ENCODE data around the gene MZB1. TPM values are rescaled to one million over a fixed set of nuclear protein-coding genes. Genes with fewer than 3 reads are reported as not detected.
"Not testable (repeated sequence)": the region's sequence is repeated elsewhere in the genome, so short reads cannot be mapped to it uniquely, and the experiment has no call there.

The MZB1 gene
- total RNA-seq, 4 donors from 2014 or later, result 0.49 to 11.0 (median 2.0) TPM

DNA sequence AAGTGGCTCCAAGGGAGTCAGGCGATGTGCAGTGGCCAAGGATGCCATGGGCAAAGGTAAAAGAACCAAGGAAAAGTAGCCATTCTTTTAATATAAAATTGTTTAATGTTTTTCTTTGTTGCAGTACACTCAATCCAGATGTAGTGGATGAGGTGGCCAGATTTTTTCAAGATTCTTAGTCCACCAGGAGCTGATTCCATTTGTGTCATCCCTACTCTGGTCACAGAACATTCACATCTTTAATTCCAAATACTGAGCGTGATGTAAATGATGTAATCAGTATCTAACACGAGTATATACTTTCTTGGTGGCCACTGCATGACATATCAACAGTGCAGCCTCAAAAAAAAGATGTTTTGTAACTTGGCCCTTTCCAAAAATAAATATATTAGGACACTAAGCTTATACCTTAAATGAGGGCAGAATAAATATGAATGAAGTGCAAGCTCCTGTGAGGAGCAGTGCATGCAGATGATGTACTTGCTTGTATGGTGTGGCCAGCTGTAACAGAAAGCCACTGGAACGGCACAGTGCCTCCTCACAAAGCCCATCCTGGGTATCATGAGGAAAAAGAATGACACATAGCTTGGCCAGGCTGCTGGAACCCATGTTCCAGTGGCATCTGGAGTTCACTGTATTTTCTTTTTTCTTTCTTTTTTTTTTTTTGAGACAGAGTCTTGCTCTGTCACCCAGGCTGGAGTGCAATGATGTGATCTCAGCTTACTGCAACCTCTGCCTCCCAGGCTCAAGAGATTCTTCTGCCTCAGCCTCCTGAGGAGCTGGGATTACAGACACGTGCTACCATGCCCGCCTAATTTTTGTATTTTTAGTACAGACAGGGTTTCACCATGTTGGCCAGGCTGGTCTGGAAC lies 20.6 kb upstream of the MZB1 start:
- H3K9me3 ChIP-seq, result no peaks in the 10 kb centered on the region
- H3K27ac ChIP-seq, result no peak overlapping the region
- intact Hi-C loops (cut with DNase I), result no loop called here
- TF ChIP-seq, protein P1, sequence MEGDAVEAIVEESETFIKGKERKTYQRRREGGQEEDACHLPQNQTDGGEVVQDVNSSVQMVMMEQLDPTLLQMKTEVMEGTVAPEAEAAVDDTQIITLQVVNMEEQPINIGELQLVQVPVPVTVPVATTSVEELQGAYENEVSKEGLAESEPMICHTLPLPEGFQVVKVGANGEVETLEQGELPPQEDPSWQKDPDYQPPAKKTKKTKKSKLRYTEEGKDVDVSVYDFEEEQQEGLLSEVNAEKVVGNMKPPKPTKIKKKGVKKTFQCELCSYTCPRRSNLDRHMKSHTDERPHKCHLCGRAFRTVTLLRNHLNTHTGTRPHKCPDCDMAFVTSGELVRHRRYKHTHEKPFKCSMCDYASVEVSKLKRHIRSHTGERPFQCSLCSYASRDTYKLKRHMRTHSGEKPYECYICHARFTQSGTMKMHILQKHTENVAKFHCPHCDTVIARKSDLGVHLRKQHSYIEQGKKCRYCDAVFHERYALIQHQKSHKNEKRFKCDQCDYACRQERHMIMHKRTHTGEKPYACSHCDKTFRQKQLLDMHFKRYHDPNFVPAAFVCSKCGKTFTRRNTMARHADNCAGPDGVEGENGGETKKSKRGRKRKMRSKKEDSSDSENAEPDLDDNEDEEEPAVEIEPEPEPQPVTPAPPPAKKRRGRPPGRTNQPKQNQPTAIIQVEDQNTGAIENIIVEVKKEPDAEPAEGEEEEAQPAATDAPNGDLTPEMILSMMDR (IDR thresholded peaks at IDR 0.05), result no peak
- no peak for TF ChIP-seq POLR2A (IDR thresholded peaks at IDR 0.05)
- H3K36me3 ChIP-seq, result no peaks in the 10 kb centered on the region
- H3K4me3 ChIP-seq, result no peak overlapping the region
- 55 to 66% methylated on average over 6 of the region's 6 CpGs for WGBS, 2 donors
- no peak for DNase-seq
- no peaks in the 10 kb centered on the region for H3K27me3 ChIP-seq
- H3K4me1 ChIP-seq, result peaks cover 8 to 41% (median 17%) of the 10 kb centered on the region in 3 donors

DNA sequence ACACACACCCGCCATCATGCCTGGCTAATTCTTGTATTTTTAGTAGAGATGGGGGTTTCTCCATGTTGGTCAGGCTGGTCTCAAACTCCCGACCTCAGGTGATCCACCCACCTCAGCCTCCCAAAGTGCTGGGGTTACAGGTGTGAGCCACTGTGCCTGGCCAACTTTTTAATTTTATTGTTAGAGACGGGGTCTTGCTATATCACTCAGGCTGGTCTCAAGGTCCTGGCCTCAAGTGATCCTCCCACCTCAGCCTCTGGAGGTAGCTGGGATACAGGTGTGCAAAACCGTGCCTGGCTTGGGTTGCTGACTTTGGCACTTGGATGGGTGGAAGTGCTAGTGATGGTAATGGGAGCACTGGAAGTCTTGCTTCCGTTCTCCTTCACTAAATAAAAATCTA lies 19.4 kb upstream of the MZB1 start:
- peaks cover 5 to 36% (median 9%) of the 10 kb centered on the region in 3 donors for H3K4me1 ChIP-seq
- H3K27ac ChIP-seq; H3K4me3 ChIP-seq; intact Hi-C loops (cut with DNase I); DNase-seq; H3K9me3 ChIP-seq; H3K36me3 ChIP-seq; H3K27me3 ChIP-seq: not testable (repeated sequence)
- WGBS, 2 donors, result 88 to 91% methylated on average over 5 of the region's 5 CpGs

DNA sequence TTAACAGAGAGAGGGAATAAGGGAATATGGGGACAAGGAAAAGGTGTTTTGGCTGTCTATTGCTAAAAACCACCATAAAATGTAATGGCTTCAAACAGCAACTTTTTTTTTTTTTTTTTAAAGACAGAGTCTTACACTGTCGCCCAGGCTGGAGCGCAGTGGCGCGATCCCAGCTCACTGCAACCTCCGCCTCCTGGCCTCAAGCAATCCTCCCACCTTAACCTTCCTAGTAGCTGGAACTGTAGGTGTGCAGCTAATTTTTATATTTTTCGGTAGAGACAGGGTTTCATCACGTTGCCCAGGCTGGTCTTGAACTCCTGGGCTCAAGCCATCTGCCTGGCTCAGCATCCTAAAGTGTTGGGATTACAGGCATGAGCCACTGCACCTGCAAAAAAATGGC lies 18.5 kb upstream of the MZB1 start:
- Histone ChIP-seq H3K4me1 (peaks cover 6 to 33% (median 8%) of the 10 kb centered on the region in 3 donors), H3K9me3 (no peaks in the 10 kb centered on the region), H3K27me3 (no peaks in the 10 kb centered on the region), H3K4me3 (no peak overlapping the region), H3K36me3 (no peaks in the 10 kb centered on the region), H3K27ac (peak overlapping the region in 2 of 4 donors; percentile 35 to 65)
- TF ChIP-seq, protein P1 (IDR thresholded peaks at IDR 0.05), result no peak
- no peak for TF ChIP-seq POLR2A (IDR thresholded peaks at IDR 0.05)
- no peak for DNase-seq
- WGBS, 2 donors, result 92 to 96% methylated on average over 7 of the region's 7 CpGs
- intact Hi-C loops (cut with DNase I), result no loop called here

DNA sequence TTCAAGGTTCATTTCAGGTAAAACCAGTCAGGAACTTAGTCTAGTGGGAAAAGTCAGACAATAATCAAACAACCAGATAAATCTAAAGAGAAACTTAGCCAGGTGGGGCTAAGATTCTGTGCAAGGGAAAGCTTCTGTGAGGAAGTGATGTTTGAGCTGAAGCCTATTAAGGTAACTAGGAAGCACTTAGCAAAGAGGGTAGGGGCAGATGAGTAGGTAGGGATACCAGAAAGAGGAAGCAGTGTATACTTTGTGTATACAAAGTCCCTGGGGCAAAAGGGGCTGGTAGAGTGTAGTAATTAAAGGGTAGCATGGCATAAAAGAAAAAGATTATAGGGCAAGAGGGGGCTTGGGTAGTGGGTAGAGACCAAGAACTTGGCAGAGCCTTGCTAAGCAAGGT lies 17.8 kb upstream of the MZB1 start:
- no peak for TF ChIP-seq POLR2A (IDR thresholded peaks at IDR 0.05)
- peak overlapping the region in 3 of 4 donors; percentile 35 to 65 (median 62) for H3K27ac ChIP-seq
- H3K4me1 ChIP-seq, result peaks cover 8 to 39% (median 12%) of the 10 kb centered on the region in 3 donors
- intact Hi-C loops (cut with DNase I), result no loop called here
- H3K4me3 ChIP-seq, result no peak overlapping the region
- no peaks in the 10 kb centered on the region for H3K27me3 ChIP-seq
- DNase-seq, result no peak
- no peaks in the 10 kb centered on the region for H3K36me3 ChIP-seq
- no peaks in the 10 kb centered on the region for H3K9me3 ChIP-seq

- Histone ChIP-seq H3K27ac (peak overlapping the region in 3 of 4 donors; percentile 35 to 65 (median 62)), H3K4me3 (no peak overlapping the region), H3K4me1 (peaks cover 8 to 39% (median 12%) of the 10 kb centered on the region in 3 donors), H3K9me3 (no peaks in the 10 kb centered on the region), H3K27me3 (no peaks in the 10 kb centered on the region), H3K36me3 (no peaks in the 10 kb centered on the region)
- 18 to 50% methylated on average over 2 of the region's 2 CpGs for WGBS, 2 donors
- intact Hi-C loops (cut with DNase I), result no loop called here
- no peak for TF ChIP-seq POLR2A (IDR thresholded peaks at IDR 0.05)
- DNase-seq, result no peak
These were observed 17.2 kb upstream of the MZB1 start for GRCh38 chr5:139406963-139407362.

- H3K4me3 ChIP-seq, result peak overlapping the region; percentile 37 to 76 (median 56)
- H3K9me3 ChIP-seq, result no peaks in the 10 kb centered on the region
- no peaks in the 10 kb centered on the region for H3K27me3 ChIP-seq
- H3K36me3 ChIP-seq, result no peaks in the 10 kb centered on the region
- WGBS, 2 donors, result 60 to 70% methylated on average over 4 to 5 of the region's 5 CpGs
- H3K4me1 ChIP-seq, result peaks cover 8 to 39% (median 12%) of the 10 kb centered on the region in 3 donors
- H3K27ac ChIP-seq, result peak overlapping the region; percentile 78 to 97 (median 92)
- no peak for DNase-seq
- TF ChIP-seq POLR2A (IDR thresholded peaks at IDR 0.05), result peak in 1 of 4 donors; percentile 0
- TF ChIP-seq, protein P1 (IDR thresholded peaks at IDR 0.05), result no peak
- intact Hi-C loops (cut with DNase I), result no loop called here
These were observed 14.7 kb upstream of the MZB1 start for GRCh38 chr5:139404484-139404840.

Data from esophagus squamous epithelium (tissue), 5 donors.